Measurements from ENCODE around the gene GALNT17.

GALNT17 gene

DNA sequence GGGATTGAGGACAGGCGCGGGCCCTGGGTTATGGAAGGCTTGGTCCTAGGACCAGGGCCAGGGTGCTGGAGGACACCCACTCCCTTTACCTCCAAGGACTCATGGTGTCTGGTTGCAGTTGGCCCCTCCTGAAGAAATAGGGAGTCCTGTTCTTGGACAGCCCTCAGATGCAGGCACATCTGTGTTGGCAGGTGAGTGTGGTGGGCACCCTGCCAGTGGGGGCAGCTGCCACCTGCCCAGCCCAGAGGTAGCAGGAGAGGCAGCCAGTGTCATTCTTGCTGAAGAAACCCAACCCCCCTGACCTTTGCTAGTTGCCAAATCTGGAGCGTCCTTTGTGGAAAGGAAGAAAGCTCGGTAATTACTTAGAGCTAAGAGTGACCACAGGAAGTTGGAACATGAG is 8.3 kb downstream of the GALNT17 start:
- Mint-ChIP-seq H3K4me1 (no peaks in the 10 kb centered on the region), H3K27ac (no peak overlapping the region), H3K36me3 (no peaks in the 10 kb centered on the region), H3K4me3 (no peak overlapping the region), H3K9me3 (peaks cover 7% of the 10 kb centered on the region)
- ATAC-seq, result no peak
- no peak for DNase-seq (ENCODE audit: low spot score in 2 of 2)

DNA sequence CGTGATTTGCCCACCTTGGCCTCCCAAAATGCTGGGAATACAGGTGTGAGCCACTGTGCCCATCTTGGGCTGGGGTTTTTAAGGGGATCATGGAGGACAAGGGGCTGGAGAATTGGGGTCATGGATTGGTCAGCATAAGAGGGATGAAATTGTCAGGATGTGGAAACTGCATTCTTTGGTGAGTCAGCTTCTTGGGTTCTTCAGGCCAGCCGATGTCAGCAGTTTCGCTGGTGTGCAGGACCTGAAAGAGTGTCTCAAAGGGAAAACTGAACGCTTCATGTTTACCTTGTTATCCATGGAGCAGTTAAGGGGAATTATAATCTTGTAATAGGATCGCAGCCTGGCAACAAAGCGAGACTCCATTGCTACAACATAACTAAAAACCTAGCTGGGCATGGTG is 13.0 kb downstream of the GALNT17 start:
- ATAC-seq, result no peak
- H3K27ac Mint-ChIP-seq, result no peak overlapping the region
- no peak overlapping the region for H3K4me3 Mint-ChIP-seq
- H3K4me1 Mint-ChIP-seq, result no peaks in the 10 kb centered on the region
- H3K36me3 Mint-ChIP-seq, result no peaks in the 10 kb centered on the region
- DNase-seq (ENCODE audit: low spot score in 2 of 2), result no peak
- H3K9me3 Mint-ChIP-seq, result peaks cover 10% of the 10 kb centered on the region

DNA sequence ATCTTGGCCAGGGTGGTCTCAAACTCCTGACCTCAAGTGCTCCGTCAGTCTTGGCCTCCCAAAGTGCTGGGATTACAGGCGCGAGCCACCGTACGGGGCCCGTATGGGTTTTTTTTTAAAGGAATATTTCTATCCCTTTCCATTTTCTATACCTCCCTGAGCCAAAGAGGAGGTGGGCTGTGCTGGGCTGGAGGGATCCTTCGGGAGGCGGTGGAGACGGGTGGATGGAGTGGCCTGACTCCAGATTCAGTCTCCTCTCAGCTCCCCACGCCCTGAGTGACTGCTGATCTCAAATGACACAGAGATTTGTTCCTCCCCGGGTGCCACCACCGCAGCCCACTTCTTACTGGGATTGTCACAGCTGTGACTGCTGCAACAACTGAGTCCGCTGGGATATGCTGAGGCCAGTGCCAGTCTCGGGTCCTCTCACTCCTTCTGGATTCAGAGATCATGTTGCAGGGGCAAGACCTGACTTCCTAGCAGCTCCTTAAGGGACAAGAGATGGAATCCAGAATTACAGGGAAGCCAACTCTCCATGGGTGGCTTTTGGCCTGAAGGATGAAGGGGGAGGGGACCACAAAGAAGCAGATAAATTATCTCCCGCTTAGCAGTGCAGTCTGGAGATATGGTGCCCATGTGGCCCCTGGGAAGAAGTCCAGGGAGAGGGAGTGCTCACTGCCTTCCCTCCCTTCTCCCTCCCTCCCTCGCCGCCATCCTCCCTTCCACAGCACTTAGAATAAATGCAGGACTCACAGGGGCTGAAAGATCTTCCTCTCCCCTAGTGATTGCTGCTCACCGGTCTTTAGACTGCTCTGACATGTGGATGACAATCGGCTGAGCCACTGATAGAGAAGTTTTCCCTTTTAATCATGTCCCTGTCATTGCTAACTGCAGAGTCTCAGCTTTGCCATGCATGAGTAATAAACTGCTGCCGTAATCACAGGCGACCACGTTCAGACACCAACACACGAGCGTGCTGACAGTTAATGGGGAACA is 14.3 kb downstream of the GALNT17 start:
- Mint-ChIP-seq H3K27ac (no peak overlapping the region), H3K9me3 (peaks cover 12% of the 10 kb centered on the region), H3K4me3 (no peak overlapping the region), H3K4me1 (no peaks in the 10 kb centered on the region), H3K36me3 (no peaks in the 10 kb centered on the region)
- ATAC-seq (no peak), DNase-seq (ENCODE audit: low spot score in 2 of 2) (no peak)

DNA sequence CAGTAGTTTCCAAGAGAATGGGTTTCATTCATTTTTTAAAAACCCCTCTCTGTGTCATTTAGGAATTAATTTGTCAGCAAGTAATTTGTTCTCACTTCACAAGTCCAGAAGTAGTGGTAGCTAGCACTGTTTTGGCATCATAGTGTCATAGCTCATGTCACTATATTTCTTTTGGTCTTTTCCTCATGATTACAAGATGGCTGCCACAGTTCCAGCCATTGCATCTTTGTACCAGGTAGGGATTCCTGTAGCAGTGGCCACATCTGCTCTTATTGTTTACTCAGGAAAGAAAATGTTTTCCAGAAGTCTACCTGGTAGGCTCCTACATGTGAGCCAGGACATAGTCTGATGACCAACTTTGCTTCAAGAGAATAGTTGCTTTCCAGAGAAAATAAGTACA is 16.2 kb downstream of the GALNT17 start:
- DNase-seq (ENCODE audit: low spot score in 2 of 2), result no peak
- H3K36me3 Mint-ChIP-seq, result no peaks in the 10 kb centered on the region
- H3K9me3 Mint-ChIP-seq, result peaks cover 12% of the 10 kb centered on the region
- no peak overlapping the region for H3K27ac Mint-ChIP-seq
- H3K4me1 Mint-ChIP-seq, result no peaks in the 10 kb centered on the region
- no peak for ATAC-seq
- H3K4me3 Mint-ChIP-seq, result no peak overlapping the region

DNA sequence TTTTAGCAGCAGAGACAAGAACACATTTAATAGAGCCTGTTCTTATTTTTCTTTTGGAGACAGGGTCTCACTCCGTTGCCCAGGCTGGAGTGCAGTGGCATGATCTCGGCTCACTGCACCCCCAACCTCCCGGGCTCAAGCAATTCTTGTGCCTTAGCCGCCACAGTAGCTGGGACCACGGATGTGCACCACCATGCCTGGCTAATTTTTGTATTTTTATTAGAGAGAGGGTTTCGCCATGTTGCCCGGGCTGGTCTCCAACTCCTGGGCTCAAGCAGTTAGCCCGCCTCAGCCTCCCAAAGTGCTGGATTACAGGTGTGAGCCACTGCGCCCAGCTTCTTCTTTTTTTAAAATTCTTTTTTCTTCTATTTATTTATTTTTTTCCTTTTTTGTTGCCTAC is 23.3 kb downstream of the GALNT17 start:
- Mint-ChIP-seq H3K9me3 (peaks cover 16% of the 10 kb centered on the region), H3K27ac (no peak overlapping the region), H3K36me3 (no peaks in the 10 kb centered on the region), H3K4me3 (no peak overlapping the region), H3K4me1 (no peaks in the 10 kb centered on the region)
- no peak for DNase-seq (ENCODE audit: low spot score in 2 of 2)
- no peak for ATAC-seq

DNA sequence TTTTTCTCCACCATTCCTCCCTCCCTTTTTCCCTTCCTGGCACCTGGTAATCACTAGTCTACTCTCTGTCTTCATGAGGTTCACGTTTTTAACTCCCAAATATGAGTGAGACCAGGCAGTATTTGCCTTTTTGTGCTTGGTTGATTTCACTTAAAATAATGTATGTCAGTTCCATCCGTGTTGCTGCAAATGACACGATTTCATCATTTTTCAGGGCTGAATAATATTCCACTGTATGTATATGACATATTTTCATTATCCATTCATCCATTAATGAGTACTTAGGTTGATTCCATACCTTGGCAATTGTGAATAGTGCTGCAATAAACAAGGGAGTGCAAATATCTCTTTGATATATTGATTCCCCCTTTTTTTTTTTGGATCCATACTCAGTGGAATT is 25.8 kb downstream of the GALNT17 start:
- Mint-ChIP-seq H3K4me1 (no peaks in the 10 kb centered on the region), H3K9me3 (peaks cover 13% of the 10 kb centered on the region), H3K36me3 (no peaks in the 10 kb centered on the region), H3K27ac (no peak overlapping the region), H3K4me3 (no peak overlapping the region)
- DNase-seq (ENCODE audit: low spot score in 2 of 2) (no peak), ATAC-seq (no peak)

DNA sequence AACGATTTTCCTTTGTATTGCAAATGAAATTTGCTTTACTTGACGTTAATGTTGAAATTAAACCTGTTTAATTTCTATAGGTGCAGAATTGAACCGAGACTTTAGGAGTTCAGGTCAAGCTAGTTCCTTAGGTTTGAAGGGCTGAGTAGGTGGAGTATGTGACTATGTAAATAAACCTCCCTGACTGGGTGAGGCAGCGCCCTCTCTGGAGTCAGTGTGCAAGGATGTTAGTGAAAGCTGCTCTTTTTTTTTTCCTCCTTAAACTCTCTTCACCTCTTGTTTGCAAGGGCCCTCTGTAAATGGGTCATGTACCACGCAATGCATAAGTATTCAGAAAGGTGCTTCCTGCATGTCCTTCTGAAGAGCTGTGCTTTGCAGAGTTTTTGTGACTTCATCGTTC is 33.8 kb downstream of the GALNT17 start:
- no peak overlapping the region for H3K4me3 Mint-ChIP-seq
- no peak for DNase-seq (ENCODE audit: low spot score in 2 of 2)
- H3K36me3 Mint-ChIP-seq, result no peaks in the 10 kb centered on the region

DNA sequence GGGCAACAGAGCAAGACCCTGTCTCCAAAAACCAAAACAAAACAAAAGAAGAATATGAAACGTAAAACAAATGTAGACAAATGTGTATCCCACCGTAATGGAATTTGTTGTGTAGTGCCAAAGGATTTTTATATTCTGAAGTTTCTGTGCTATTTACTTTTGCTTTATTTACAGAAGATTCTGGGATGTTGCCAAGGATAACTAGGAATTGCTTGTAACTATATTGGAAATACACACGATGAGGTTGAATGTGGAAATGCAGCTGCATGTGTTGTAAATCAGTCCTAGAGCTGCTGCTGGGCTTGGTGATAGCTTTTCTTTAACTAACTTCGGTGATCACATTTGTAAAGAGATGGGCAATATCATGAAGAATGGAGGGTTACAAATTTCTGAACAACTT is 39.5 kb downstream of the GALNT17 start:
- no peak for DNase-seq (ENCODE audit: low spot score in 2 of 2)
- peaks cover 3% of the 10 kb centered on the region for H3K9me3 Mint-ChIP-seq
- ATAC-seq, result no peak
- H3K4me3 Mint-ChIP-seq, result no peak overlapping the region
- no peak overlapping the region for H3K27ac Mint-ChIP-seq
- H3K4me1 Mint-ChIP-seq, result no peaks in the 10 kb centered on the region
- no peaks in the 10 kb centered on the region for H3K36me3 Mint-ChIP-seq

More for the DNA sequence above, 33.8 kb downstream of the GALNT17 start:
- Mint-ChIP-seq H3K9me3 (peaks cover 3% of the 10 kb centered on the region), H3K27ac (no peak overlapping the region), H3K4me1 (no peaks in the 10 kb centered on the region)
- ATAC-seq, result no peak

DNA sequence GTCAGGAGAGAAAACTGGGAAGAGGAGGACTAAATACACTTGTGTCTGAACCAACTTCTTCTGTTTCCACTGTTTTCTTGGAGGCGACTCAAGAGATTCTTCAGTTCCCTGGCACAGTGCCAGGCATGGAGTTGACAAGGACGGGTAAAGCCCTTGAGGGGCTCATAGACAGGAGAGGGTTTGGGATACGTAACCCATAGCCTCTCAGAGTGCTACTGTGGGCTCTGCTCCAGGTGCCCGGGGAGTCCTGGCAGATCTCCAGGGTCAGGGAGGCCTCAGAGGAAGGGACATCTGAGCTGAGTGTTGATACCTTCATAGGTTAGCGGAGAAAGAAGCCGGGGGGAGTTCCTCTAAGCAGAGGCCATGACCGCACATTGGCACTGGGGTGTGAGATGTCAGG is 42.0 kb downstream of the GALNT17 start:
- ATAC-seq, result no peak
- no peak overlapping the region for H3K27ac Mint-ChIP-seq
- no peaks in the 10 kb centered on the region for H3K36me3 Mint-ChIP-seq
- H3K9me3 Mint-ChIP-seq, result peaks cover 7% of the 10 kb centered on the region
- no peak overlapping the region for H3K4me3 Mint-ChIP-seq
- no peak for DNase-seq (ENCODE audit: low spot score in 2 of 2)
- no peaks in the 10 kb centered on the region for H3K4me1 Mint-ChIP-seq

DNA sequence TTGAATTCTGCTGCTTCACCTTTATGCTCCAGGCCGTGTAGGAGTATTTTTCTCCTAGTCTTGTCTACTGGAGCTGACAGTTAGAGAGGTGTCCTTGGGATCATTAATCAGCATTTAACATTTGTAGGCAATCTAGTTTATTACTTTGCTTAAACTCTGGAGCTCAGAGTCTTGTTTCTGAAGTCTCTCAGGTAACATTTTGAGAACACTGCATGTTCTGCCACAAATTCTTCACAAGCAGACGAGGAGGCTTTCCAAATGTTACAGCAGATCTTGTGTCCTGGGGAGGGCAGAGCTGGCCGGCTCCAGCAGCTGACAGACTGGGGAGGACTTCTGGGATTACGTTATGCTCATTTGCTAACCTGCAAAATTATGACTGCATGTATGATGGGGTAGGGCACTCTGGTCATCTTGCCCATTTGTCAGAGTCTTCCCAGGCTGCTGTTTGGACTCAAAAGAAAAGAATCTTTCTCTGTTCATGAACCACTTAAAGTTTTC is 50.5 kb downstream of the GALNT17 start:
- Mint-ChIP-seq H3K4me1 (no peaks in the 10 kb centered on the region), H3K9me3 (peaks cover 12% of the 10 kb centered on the region), H3K36me3 (no peaks in the 10 kb centered on the region), H3K27ac (no peak overlapping the region), H3K4me3 (no peak overlapping the region)
- DNase-seq (ENCODE audit: low spot score in 2 of 2) (no peak), ATAC-seq (no peak)

DNA sequence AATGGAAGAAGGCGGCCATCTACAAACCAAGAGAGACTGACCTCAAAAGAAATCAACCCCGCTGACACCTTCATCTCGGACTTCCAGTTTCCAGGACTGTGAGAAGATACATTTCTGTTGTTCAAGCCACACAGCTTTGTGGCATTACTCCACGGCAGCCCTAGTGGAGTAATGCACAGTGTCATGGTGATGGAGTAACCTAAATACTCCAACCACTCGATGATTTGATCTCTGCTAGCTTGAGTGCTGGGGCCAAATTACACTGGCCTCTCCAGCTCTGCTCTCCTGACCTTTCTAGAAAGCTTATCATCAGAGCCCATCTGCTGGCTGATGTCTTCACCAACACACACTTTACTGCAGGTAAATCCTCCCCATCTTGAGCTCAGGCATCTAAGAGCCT is 52.2 kb downstream of the GALNT17 start:
- DNase-seq (ENCODE audit: low spot score in 2 of 2) (no peak), ATAC-seq (no peak)
- Mint-ChIP-seq H3K4me1 (no peaks in the 10 kb centered on the region), H3K4me3 (no peak overlapping the region), H3K9me3 (peaks cover 7% of the 10 kb centered on the region), H3K36me3 (no peaks in the 10 kb centered on the region), H3K27ac (no peak overlapping the region)

DNA sequence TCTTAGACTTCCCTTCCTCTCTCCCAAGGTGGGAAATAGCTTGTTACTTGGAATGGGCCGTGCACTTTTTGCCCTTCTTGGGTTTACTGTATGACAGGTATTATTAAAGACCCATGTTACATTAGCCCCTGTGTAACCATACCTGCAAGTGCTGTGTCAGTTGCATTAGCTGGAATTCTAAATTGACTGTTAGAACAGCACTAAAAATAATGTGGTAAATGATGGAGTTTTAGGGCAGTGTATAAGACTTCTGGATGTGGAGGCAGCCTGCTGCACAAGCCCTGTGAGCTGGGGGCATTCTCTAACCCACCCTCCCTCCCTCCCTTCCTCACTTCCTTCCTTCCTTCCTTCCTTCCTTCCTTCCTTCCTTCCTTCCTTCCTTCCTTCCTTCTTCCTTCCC is 52.7 kb downstream of the GALNT17 start:
- Mint-ChIP-seq H3K9me3 (peaks cover 11% of the 10 kb centered on the region), H3K27ac (no peak overlapping the region), H3K4me1 (no peaks in the 10 kb centered on the region), H3K36me3 (no peaks in the 10 kb centered on the region), H3K4me3 (no peak overlapping the region)
- no peak for ATAC-seq
- DNase-seq (ENCODE audit: low spot score in 2 of 2), result no peak

DNA sequence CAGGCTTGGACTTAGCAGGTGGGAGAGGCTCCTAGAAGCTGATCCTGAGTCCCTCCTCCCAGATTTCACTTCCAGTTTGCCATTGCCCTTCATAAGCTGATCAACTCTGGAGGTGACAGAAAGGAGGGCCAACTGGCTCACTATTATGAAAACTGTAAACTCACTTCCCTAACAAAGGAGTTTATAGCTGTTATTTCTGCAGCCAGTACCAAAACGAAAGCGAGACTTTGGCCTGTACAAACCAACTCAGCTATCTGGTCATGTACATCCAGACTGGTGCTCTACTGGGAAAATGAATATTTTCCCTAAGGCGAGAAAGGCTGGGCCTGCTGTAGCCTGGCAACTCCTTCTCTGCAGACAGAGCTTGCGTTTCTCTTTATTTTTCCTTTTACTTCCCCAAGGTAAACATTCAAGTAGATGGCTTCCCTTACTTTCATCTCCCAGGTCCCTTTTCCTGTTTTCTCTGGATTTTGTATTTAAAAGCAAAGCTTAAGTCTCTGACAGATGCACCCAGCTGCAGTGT is 54.7 kb downstream of the GALNT17 start:
- no peak overlapping the region for H3K4me3 Mint-ChIP-seq
- H3K27ac Mint-ChIP-seq, result no peak overlapping the region
- H3K36me3 Mint-ChIP-seq, result no peaks in the 10 kb centered on the region
- no peak for ATAC-seq
- DNase-seq (ENCODE audit: low spot score in 2 of 2), result no peak
- peaks cover 7% of the 10 kb centered on the region for H3K9me3 Mint-ChIP-seq
- H3K4me1 Mint-ChIP-seq, result no peaks in the 10 kb centered on the region

DNA sequence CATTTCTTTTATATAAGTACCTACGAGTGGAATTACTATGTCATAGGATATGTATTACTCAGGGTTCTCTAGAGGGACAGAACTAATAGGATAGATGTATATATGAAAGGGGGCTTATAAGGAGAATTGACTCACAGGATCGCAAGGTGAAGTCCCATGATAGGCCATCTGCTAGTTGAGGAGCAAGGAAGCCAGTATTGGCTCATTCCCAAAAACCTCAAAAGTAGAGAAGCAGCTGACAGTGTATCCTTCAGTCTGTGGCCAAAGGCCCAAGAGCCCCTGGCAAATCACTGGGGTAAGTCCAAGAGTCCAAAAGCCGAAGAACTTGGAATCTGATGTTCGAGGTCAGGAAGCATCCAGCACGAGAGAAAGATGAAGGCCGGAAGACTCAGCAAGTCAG is 59.8 kb downstream of the GALNT17 start:
- no peak overlapping the region for H3K4me3 Mint-ChIP-seq
- H3K4me1 Mint-ChIP-seq, result no peaks in the 10 kb centered on the region
- peaks cover 6% of the 10 kb centered on the region for H3K9me3 Mint-ChIP-seq
- DNase-seq (ENCODE audit: low spot score in 2 of 2), result no peak
- H3K36me3 Mint-ChIP-seq, result no peaks in the 10 kb centered on the region
- no peak overlapping the region for H3K27ac Mint-ChIP-seq
- no peak for ATAC-seq

DNA sequence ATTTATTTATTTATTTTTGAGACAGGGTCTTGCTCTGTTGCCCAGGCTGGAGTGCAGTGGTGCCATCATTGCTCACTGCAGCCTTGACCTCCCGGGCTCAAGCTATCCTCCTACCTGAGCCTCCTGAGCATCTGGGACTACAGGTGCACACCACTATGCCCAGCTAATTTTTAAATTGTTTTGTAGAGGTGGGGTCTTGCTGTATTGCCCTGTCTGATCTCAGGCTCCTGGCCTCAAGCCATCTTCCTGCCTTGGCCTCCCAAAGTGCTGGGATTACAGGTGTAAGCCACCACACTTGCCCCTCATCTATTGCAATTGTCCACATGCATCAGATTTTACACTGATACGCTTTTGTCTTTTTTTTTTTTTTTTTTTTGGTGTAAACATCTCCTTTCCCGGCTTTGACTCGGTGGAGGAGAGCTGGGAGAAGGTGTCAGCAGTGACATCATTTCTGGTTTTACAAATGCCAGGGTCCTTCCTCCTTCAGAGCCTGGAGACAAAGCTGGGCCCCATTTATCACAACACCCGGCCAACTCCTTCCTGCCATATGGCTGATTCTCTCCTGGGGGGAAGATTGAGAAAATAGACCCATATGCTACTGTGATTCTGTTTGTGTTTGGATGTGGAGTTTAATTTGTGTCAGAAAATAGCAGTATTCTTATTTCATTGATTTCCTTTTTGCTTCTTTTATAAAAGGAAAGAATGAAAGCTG is 61.3 kb downstream of the GALNT17 start:
- DNase-seq (ENCODE audit: low spot score in 2 of 2), result no peak
- no peaks in the 10 kb centered on the region for H3K4me1 Mint-ChIP-seq
- H3K27ac Mint-ChIP-seq, result no peak overlapping the region
- H3K36me3 Mint-ChIP-seq, result no peaks in the 10 kb centered on the region
- H3K9me3 Mint-ChIP-seq, result peaks cover 9% of the 10 kb centered on the region
- no peak overlapping the region for H3K4me3 Mint-ChIP-seq
- no peak for ATAC-seq

DNA sequence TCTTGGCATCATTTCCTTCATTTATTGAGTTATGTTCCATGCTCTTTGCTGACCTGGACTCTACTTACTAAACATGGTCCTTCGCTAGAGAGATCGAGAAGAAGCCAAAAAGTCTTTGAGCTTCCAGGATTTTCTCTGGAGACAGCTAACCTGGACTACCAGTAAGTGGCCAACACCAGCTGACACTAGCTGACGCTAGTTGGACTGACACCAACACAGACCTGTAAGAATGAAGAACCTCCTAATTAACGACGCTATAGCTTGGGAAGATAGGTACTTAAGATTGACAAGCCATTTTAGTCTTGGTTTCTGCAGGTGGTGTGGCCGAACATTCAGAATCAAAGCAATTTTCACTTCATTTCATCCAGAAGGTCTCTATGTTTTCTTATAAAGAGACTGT is 66.4 kb downstream of the GALNT17 start:
- H3K27ac Mint-ChIP-seq, result no peak overlapping the region
- DNase-seq (ENCODE audit: low spot score in 2 of 2), result no peak
- no peaks in the 10 kb centered on the region for H3K36me3 Mint-ChIP-seq
- peaks cover 14% of the 10 kb centered on the region for H3K9me3 Mint-ChIP-seq
- H3K4me1 Mint-ChIP-seq, result no peaks in the 10 kb centered on the region
- H3K4me3 Mint-ChIP-seq, result no peak overlapping the region
- ATAC-seq, result no peak

Data from stimulated activated effector memory CD8-positive, alpha-beta T cell treated with anti-CD3 and anti-CD28 coated beads, Interleukin-12 subunit alpha, Interleukin-12 subunit beta, amount 100 ng/mL, for 72 hours (primary cell).